Lung (tissue), 12 donors: ENCODE results near the gene CARNS1. TPM values are rescaled to one million over a fixed set of nuclear protein-coding genes. Genes with fewer than 3 reads are reported as not detected.

Source experiments
- ATAC-seq: fragments of 200-7000 bp; cut with Tn5 transposase; one replicate; pipeline ENCODE4 v1.9.1; 2020; ENCODE audit warnings: moderate number of reproducible peaks; ENCODE audit not compliant: insufficient read depth, low FRiP score
- DNase-seq, 3 donors: peaks; one replicate each; pipeline ENCODE4 v3.0.0-alpha.2; 2013 to 2017
- H3K27ac ChIP-seq, 2 donors: one replicate each; pipeline ENCODE4 v1.5.1; 2013; ENCODE audit warnings: mild to moderate bottlenecking in 2 of 2, moderate library complexity in 2 of 2, control low read depth in 1 of 2, inconsistent platforms in 1 of 2, low read depth in 1 of 2, low read length in 1 of 2
- H3K27me3 ChIP-seq, 3 donors: one replicate each; pipeline ENCODE4 v1.5.1; 2013; ENCODE audit warnings: low read length in 2 of 3; ENCODE audit not compliant: control insufficient read depth in 3 of 3, insufficient read depth in 3 of 3
- H3K36me3 ChIP-seq, 4 donors: one replicate each; pipeline ENCODE4 v1.5.1; 2013; ENCODE audit warnings: low read length in 4 of 4, mild to moderate bottlenecking in 1 of 4, moderate library complexity in 1 of 4; ENCODE audit not compliant: control insufficient read depth in 4 of 4, insufficient read depth in 4 of 4
- H3K4me1 ChIP-seq, 5 donors: one replicate each; pipeline ENCODE4 v1.5.1; 2013; ENCODE audit warnings: low read length in 5 of 5, mild to moderate bottlenecking in 2 of 5, moderate library complexity in 1 of 5; ENCODE audit not compliant: control insufficient read depth in 5 of 5, insufficient read depth in 5 of 5
- H3K4me3 ChIP-seq: one replicate; pipeline ENCODE4 v1.5.1; 2013; ENCODE audit warnings: mild to moderate bottlenecking, control low read depth, moderate library complexity
- H3K9ac ChIP-seq, 2 donors: one replicate each; pipeline ENCODE4 v1.5.1; 2013; ENCODE audit warnings: low read length in 2 of 2, control low read depth in 1 of 2; ENCODE audit not compliant: insufficient read depth in 1 of 2
- H3K9me3 ChIP-seq, 4 donors: one replicate each; pipeline ENCODE4 v1.5.1; 2013; ENCODE audit warnings: low read length in 3 of 4, mild to moderate bottlenecking in 1 of 4, moderate library complexity in 1 of 4; ENCODE audit not compliant: control insufficient read depth in 4 of 4, insufficient read depth in 3 of 4
- WGBS, 2 donors: extraction: QIAGEN DNeasy Blood & Tissue Kit; methylation state at CpG; one replicate each; pipeline ENCODE4 v1.1.7; 2013; 5-methylcytosine and 5-hydroxymethylcytosine counted together
- polyA plus RNA-seq, 2 donors: library from polyadenylated mRNA; stranded (reverse); fragments of 200-250 nt; gene quantifications; one replicate each; pipeline ENCODE4 v1.2.1, GENCODE V29; 2013
- total RNA-seq, 2 donors: library from RNA; depleted of rRNA in 1 of 2; stranded (reverse); fragments of >200 nt in 1 of 2; gene quantifications; one replicate each; pipeline ENCODE4 v1.2.1, GENCODE V29; 2014 to 2021
- TF ChIP-seq, protein P1 (sequence below): IDR thresholded peaks from 2 replicates; pipeline ENCODE4 v1.5.1; 2012; ENCODE audit warnings: mild to moderate bottlenecking; ENCODE audit errors: control extremely low read depth, extremely low read depth
- donor health status: control.
- donor health status: control.
- donor health status: Bipolar disorder and iron deficiency.
- donor health status: healthy.
- donor health status: DM: yes; HTN: yes; CAD: no.

The CARNS1 gene
- total and polyA plus RNA-seq, 4 donors, result 0.15 to 1.7 (median 1.4) TPM

DNA sequence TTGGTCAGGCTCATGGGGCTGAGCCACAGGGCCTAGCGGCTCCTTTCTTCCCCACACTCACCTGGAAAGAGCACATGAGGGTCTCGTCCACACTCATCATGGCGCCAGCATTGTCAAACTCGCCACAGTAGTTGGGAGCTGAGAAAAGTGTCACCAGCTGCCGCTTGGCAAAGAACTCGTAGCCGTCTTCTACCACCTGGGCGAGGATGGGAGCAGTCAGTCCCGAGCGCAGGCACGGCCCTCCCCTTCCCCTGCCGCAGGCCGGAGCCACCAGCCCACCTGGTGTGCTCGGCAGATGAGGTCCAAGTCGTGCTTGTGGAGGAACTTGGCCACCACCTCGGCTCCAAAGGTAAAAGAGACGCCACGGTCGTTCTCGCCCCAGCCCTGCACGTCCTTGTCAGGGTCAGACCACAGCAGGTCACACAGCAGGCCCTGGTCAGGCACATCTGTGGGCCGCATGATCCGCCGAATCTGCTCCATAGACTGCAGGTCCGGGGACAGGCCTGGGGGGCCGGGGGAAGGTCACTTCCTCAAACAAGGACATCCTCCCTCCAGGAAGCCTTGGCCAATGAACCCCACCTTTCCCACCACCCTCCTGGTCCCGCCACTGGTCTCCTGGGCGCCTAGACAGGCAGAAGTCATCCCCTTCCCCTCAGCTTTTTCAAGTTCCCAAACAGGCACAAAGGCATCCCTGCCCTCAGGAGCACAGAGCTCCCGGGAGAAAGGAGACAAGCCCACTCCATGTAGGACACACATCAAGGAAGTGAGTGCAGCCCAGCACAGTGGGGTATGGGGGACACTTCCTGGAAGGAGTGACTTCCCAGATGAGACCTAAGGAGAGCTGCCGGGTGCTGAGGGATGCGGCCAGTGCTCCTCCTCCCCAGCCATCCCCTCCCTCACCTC lies 16.6 kb upstream of the CARNS1 start:
- H3K4me1 ChIP-seq, result peaks cover 2 to 34% (median 9%) of the 10 kb centered on the region in 5 donors
- peaks cover 6 to 38% (median 25%) of the 10 kb centered on the region in 4 donors for H3K36me3 ChIP-seq
- no peak overlapping the region for H3K9ac ChIP-seq
- WGBS, 2 donors, result 87 to 88% methylated on average over 31 of the region's 31 CpGs
- no peaks in the 10 kb centered on the region for H3K9me3 ChIP-seq
- no peaks in the 10 kb centered on the region for H3K27me3 ChIP-seq
- ATAC-seq (no peak), DNase-seq (no peak)
- no peak overlapping the region for H3K4me3 ChIP-seq
- TF ChIP-seq, protein P1, sequence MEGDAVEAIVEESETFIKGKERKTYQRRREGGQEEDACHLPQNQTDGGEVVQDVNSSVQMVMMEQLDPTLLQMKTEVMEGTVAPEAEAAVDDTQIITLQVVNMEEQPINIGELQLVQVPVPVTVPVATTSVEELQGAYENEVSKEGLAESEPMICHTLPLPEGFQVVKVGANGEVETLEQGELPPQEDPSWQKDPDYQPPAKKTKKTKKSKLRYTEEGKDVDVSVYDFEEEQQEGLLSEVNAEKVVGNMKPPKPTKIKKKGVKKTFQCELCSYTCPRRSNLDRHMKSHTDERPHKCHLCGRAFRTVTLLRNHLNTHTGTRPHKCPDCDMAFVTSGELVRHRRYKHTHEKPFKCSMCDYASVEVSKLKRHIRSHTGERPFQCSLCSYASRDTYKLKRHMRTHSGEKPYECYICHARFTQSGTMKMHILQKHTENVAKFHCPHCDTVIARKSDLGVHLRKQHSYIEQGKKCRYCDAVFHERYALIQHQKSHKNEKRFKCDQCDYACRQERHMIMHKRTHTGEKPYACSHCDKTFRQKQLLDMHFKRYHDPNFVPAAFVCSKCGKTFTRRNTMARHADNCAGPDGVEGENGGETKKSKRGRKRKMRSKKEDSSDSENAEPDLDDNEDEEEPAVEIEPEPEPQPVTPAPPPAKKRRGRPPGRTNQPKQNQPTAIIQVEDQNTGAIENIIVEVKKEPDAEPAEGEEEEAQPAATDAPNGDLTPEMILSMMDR, result no peak
- no peak overlapping the region for H3K27ac ChIP-seq

DNA sequence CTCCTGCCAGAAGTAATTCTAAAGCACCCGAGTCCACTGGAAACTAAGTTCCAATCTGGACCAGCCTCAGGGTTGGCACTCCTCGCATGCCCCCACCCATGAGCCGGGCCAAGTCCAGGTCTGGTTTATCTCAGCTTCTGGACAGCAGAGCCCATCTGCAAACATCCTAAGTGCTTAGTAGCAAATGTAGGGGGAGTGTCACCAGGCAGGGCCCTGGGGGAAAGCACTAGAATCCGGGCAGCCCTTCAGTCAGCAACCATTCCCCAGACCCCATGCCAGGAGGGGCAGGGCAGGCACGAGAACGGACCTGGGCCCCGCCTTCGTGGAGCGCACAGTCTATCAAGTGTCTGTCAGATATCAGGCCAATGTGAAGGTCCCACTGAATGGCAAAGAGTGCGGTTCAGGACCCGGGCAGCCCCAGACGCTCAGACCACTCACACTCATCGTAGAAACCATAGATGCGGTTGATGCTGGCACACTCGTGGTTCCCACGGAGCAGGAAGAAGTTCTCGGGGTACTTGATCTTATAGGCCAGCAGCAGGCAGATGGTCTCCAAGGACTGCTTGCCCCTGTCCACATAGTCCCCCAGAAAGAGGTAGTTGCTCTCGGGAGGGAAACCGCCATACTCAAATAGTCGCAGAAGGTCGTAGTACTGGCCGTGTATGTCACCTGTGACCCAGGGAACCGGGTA lies 15.1 kb upstream of the CARNS1 start:
- peaks cover 6 to 36% (median 23%) of the 10 kb centered on the region in 4 donors for H3K36me3 ChIP-seq
- TF ChIP-seq, protein P1, result no peak
- 36 to 50% methylated on average over 23 of the region's 23 CpGs for WGBS, 2 donors
- H3K9me3 ChIP-seq, result no peaks in the 10 kb centered on the region
- peaks cover 2 to 37% (median 9%) of the 10 kb centered on the region in 5 donors for H3K4me1 ChIP-seq
- H3K4me3 ChIP-seq, result peak overlapping the region; percentile 87
- H3K9ac ChIP-seq, result peak overlapping the region; percentile 46 to 65
- no peaks in the 10 kb centered on the region for H3K27me3 ChIP-seq
- ATAC-seq, result no peak
- no peak for DNase-seq
- H3K27ac ChIP-seq, result peak overlapping the region; percentile 91 to 94

DNA sequence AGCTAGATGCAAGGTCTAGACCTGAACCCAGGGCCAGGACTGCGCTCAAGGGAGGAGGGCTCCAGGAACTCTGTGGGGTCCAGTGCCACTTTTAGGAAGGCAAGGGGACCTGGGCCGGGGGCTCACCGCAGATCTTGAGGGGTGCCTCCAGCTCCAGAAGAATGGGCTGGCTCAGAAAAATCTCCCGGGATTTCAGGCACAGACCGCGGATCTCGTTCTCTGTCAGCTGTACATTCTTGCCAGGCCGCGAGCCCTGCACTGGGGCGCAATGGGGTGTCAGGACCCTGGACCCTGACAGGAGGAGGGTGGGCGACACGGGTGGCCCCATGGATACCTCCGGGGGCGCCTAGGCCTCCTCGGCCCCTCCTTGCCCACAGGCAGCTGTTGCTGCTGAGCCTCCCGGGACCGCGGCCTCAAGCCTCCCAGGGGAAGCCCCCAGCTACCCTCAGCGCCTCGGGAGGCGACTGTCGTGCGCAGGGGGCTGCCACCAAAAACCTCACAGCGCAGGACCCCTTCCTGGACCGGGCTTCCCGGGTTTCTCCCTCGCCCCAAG lies 14.5 kb upstream of the CARNS1 start:
- H3K4me1 ChIP-seq, result peaks cover 2 to 37% (median 9%) of the 10 kb centered on the region in 5 donors
- ATAC-seq, result no peak
- peak in 1 of 3 donors; percentile 36 for DNase-seq

More for the DNA sequence above, 14.5 kb upstream of the CARNS1 start:
- Histone ChIP-seq H3K9me3 (no peaks in the 10 kb centered on the region), H3K4me3 (peak overlapping the region; percentile 87), H3K27me3 (no peaks in the 10 kb centered on the region), H3K36me3 (peaks cover 6 to 32% (median 20%) of the 10 kb centered on the region in 4 donors), H3K9ac (peak overlapping the region; percentile 46 to 65), H3K27ac (peak overlapping the region; percentile 91 to 94)
- WGBS, 2 donors, result 3 to 7% methylated on average over 16 to 27 of the region's 27 CpGs
- TF ChIP-seq, protein P1, result no peak
